ENCODE results near the gene GAPT.
"Not testable (repeated sequence)": the region's sequence is repeated elsewhere in the genome, so short reads cannot be mapped to it uniquely, and the experiment has no call there.

The GAPT gene

GRCh38 chr5:58499231-58499630 lies 8.0 kb downstream of the GAPT start:
- no peak for DNase-seq
- intact Hi-C loops (cut with DNase I), result loop anchor here (2.0 kb wide), 1 partner anchor 352 kb away; no protein-coding TSS in a partner anchor

DNA sequence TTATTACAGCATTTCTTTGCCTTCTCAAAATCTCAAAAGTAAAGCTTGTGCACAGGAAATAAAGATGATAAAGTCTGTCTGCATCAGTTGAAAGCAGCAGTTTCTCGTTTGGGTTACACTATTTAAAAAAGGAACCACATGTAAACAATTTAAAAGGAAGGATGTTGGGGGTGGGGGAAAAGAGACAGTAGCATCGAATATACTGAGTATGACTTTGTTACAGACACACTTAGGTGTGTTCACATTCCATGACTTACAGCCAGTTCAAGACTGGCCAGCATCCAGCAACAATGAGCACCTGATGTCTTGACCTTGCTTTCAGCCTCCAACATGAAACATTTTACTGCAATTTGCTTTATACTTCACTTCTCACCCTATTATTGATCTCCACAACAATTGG lies 8.7 kb downstream of the GAPT start:
- DNase-seq, result no peak
- intact Hi-C loops (cut with DNase I), result loop anchor here (2.0 kb wide), 1 partner anchor 351 kb away; no protein-coding TSS in a partner anchor

DNA sequence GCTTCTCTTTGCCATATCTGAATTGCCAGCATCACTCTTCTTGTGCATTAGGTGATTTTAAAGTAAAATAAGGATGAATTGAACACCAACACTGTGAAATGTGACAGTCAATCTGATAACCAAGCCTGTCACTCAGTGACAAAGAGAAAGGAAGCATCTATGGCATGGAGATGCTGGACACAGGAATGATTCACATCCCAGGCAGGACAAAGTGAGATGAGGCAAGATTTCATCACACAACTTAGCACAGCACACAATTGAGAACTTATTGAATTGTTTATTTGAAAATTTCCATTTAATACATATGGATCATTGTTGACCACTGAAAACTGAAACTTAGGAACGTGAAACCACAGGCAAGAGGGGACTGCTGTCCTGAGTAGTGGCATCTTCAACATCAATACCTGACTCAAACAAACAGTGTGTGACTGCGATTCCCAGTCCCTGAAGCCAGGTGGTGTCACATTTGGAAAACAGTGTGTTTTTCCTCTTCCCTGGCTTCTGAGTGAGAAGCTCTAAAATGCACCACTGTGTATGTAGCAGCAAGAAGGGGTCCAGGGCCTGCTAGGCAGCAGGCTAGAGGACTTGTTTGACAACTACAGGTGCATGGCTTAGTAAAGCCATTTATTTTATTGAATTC lies 10.7 kb downstream of the GAPT start:
- DNase-seq, result no peak
- intact Hi-C loops (cut with DNase I), result no loop called here

DNA sequence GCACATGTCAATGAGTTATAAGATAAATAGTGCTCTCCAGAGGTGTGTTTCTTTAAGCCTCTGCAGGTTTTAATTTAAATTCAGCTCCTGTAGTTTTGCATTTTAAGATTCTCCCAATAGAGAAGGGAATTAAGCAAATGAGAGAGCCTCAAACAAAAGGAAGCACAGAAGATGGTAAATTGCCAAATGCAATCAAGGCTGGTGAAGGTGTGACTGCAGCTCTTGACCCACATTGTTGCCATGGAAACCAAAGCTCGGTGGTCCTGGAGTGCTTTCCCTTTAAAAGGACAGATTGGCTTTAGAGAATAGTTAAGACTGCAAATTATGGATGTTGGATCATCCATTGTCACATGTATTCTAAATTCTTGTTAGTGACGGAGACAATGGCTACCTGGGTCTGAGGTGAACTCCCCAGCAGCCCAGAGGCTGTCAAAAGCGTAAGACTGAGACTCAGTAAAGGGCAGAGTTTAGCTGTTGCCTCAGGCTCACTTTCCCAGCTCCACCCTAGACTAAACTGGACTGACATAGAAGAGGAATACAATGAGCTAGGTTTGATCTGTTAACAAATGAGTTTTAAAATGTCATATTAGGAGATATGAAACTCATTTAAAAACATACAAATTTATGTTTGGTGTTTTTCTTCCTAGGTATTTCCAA lies 12.3 kb downstream of the GAPT start:
- intact Hi-C loops (cut with DNase I), result no loop called here
- DNase-seq, result no peak

- no peak for DNase-seq
- intact Hi-C loops (cut with DNase I), result no loop called here
Measured at GRCh38 chr5:58504766-58505165, 13.5 kb downstream of the GAPT start.

- intact Hi-C loops (cut with DNase I), result no loop called here
- no peak for DNase-seq
Measured at GRCh38 chr5:58505502-58505901, 14.3 kb downstream of the GAPT start.

GRCh38 chr5:58505971-58506640 lies 14.9 kb downstream of the GAPT start:
- intact Hi-C loops (cut with DNase I), result no loop called here
- DNase-seq, result no peak

- intact Hi-C loops (cut with DNase I), result no loop called here
Measured at GRCh38 chr5:58507715-58508114, 16.5 kb downstream of the GAPT start.

DNA sequence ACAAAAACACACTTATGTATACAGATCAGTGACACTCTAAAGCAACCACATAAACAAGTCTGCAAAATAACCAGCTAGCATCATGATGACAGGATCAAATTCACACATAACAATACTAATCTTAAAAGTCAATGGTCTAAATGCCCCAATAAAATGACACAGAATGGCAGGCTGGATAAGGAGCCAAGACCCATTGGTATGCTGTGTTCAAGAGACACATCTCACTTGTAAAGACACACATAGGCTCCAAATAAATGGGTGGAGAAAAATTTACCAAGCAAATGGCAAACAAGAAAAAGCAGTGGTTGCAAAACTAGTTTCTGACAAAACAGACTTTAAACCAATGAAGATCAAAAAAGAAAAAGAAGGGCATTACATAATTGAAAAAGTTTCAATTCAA lies 26.0 kb downstream of the GAPT start:
- DNase-seq, result no peak
- intact Hi-C loops (cut with DNase I), result no loop called here

More at GRCh38 chr5:58507715-58508114, 16.5 kb downstream of the GAPT start:
- DNase-seq, result no peak

DNA sequence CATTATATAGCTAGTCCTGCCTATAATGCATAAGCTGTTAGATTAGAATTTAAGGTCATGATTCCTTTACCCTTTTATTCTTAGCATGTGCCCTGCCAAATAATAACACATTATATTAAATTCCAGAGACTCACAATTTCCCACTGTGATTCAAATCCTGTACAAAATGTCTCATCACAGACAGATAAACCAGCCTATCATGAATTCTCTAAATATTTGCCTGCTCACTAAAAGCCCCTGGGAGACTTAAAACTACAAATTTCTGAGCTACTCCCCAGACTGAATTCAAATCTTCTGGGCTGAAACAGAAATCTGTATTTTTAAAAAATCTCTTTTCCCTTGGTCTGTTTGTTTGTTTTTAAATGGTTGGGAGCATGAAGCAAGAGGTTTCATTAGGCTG lies 32.7 kb downstream of the GAPT start:
- intact Hi-C loops (cut with DNase I), result no loop called here
- no peak for DNase-seq

DNA sequence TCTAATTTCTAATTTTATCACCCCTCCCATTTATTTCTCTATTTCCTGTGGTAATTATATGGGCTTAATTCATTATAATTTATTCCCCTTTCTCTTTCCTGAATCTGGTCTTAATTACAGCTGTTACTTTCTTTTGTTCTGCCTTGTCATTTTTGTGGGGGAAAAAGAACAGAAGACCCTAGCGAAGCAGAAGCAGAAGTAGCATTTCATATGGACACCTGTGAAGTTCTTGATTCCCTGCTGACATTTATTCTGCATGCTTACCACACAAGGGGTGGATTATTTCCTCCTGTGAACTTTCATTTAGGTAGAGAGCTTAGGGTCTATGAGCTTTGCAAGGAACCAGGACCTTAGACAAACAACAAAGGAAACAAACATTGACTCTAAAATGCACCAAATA lies 33.3 kb downstream of the GAPT start:
- DNase-seq, result no peak
- intact Hi-C loops (cut with DNase I), result no loop called here

DNA sequence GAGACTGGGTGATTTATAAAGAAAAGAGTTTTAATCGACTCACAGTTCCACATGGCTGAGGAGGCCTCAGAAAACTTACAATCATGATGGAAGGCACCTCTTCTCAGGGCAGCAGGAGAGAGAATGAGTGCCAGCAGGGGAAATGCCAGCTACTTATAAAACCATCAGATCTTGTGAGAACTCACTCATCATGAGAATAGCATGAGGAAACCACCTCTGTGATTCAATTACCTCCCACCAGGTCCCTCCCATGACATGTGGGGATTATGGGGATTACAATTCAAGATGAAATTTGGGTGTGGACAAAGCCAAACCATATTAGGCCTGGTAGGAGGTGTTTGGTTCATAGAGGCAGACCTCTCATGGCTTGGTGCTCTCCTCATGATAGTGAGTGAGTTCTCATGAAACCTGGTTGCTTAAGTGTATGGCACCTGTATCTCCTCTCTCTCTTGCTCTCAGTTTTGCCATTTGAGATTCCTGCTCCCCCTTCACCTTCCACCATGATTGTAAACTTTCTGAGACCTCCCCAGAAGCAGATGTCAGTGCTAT lies 39.8 kb downstream of the GAPT start:
- intact Hi-C loops (cut with DNase I), result no loop called here
- DNase-seq, result no peak

DNA sequence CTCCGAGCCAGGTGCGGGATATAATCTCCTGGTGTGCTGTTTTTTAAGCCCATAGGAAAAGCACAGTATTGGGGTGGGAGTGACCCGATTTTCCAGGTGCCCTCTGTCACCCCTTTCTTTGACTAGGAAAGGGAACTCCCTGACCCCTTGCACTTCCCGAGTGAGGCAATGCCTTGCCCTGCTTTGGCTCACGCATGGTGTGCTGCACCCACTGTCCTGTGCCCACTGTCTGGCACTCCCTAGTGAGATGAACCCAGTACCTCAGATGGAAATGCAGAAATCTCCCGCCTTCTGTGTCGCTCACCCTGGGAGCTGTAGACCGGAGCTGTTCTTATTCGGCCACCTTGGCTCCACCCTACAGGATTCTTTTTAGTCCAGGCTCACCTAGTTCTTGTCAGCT lies 50.7 kb downstream of the GAPT start:
- intact Hi-C loops (cut with DNase I); DNase-seq: not testable (repeated sequence)

DNA sequence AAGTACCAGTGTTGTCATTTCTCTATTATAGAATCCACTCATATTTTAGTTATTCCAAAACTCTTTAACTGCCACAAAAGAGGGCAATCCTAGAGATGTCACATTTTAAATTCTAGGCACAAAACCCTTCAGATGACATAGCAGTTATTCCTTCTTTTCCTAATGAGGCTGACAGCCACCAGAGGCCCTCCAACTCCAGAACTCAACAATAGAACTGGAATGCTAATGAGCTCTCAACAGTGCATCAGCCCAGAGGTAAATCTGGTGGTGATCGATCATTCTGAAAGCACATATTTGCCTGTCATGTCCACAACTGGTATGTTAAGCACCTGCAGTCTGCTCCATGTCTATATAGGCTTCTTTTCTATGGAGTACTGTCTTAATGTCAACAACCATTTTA lies 51.5 kb downstream of the GAPT start:
- intact Hi-C loops (cut with DNase I), result no loop called here
- DNase-seq, result no peak

DNA sequence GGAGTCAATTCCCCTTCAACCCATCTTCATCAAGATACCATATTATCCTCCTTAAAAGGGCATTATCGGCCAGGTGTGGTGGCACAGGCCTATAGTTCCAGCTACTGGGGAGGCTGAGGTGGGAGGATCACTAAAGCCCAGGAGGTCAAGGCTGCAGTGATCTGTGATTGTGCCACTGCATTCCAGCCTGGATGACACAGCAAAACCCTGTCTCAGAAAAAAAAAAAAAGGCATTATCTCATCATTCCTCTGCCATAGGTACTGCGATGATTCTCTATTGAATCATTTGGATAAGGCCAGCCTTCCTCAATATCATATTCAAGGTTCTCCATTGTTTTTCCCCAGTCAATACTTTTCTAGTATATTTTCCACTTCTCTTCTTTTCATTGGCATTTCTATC lies 52.5 kb downstream of the GAPT start:
- intact Hi-C loops (cut with DNase I), result no loop called here

DNA sequence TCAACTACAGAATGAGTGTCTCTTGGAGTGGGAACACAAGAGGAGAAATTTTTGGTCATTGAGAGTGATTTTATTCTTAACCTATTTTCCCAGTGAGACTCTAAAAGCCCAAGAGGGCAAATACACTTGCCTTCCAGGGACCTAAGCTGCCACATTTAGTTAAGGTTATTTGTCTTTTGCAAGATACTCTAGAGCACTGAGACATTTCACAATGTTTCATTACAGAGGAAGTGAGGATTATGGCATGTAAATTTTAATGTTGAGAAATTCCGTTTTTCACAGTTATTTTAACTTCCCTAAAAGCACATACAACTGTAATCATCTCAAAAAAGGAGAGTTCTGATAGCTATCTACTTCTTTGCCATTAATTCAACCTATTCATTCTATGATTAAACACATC lies 53.0 kb downstream of the GAPT start:
- no peak for DNase-seq
- intact Hi-C loops (cut with DNase I), result no loop called here

More for the DNA sequence above, 52.5 kb downstream of the GAPT start:
- no peak for DNase-seq

- DNase-seq, result no peak
- intact Hi-C loops (cut with DNase I), result no loop called here
Measured at GRCh38 chr5:58544926-58545325, 53.7 kb downstream of the GAPT start.

DNA sequence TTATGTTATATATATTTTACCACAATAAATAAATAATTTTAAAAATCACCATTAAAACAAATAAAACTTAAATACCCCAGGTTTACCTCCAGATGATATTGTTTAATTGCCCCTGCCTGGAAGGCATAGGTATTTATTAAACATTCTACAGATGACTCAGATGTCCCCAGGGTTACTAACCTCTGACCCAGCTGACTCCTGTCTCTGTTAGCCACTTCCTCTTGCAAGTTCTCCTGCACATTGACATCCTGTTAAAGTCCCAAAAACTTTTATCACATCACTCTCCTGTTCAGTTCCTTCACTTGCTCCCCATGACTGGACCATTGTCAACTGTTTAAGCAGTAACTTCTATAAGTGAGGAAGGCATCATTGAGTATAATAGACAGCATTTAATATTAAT lies 54.7 kb downstream of the GAPT start:
- intact Hi-C loops (cut with DNase I), result no loop called here
- DNase-seq, result no peak
